ENCODE data around the gene SCGB1A1.

SCGB1A1 gene

GRCh38 chr11:62400281-62400680 is 18.6 kb upstream of the SCGB1A1 start:
- no peak overlapping the region for H2AFZ ChIP-seq (ENCODE audit: low read length)
- no peak overlapping the region for H3K27ac ChIP-seq (ENCODE audit: low read depth, low read length, poor library complexity, severe bottlenecking)
- H3K36me3 ChIP-seq (ENCODE audit: insufficient read depth, low read length) = no peaks in the 10 kb centered on the region
- TF ChIP-seq CTCF (IDR thresholded peaks at IDR 0.05; ENCODE audit: low read length) (no peak), EZH2 (IDR thresholded peaks at IDR 0.05; ENCODE audit: borderline replicate concordance, low read length) (no peak)
- no peak overlapping the region for H3K4me2 ChIP-seq (ENCODE audit: low read length)
- no peaks in the 10 kb centered on the region for H4K20me1 ChIP-seq (ENCODE audit: insufficient read depth, low read length)
- no peak overlapping the region for H3K9ac ChIP-seq (ENCODE audit: low read length)
- H3K9me2 ChIP-seq (ENCODE audit: low read depth, low read length) = no peaks in the 10 kb centered on the region
- H3K4me3 ChIP-seq (ENCODE audit: low read depth, low read length, poor library complexity, severe bottlenecking) = no peak overlapping the region
- H3F3A ChIP-seq (ENCODE audit: insufficient read depth, low read length) = no peaks in the 10 kb centered on the region
- no peaks in the 10 kb centered on the region for H3K27me3 ChIP-seq (ENCODE audit: insufficient read depth, low read length)
- H3K9me3 ChIP-seq (ENCODE audit: low read length) = no peaks in the 10 kb centered on the region
- no peaks in the 10 kb centered on the region for H3K79me2 ChIP-seq (ENCODE audit: insufficient read depth, low read length)
- no peaks in the 10 kb centered on the region for H3K4me1 ChIP-seq (ENCODE audit: insufficient read depth, low read length, severe bottlenecking)

GRCh38 chr11:62400760-62401159 is 18.1 kb upstream of the SCGB1A1 start:
- H3K9me3 ChIP-seq (ENCODE audit: low read length) = no peaks in the 10 kb centered on the region
- H3F3A ChIP-seq (ENCODE audit: insufficient read depth, low read length) = no peaks in the 10 kb centered on the region
- no peaks in the 10 kb centered on the region for H3K9me2 ChIP-seq (ENCODE audit: low read depth, low read length)
- H3K9ac ChIP-seq (ENCODE audit: low read length) = no peak overlapping the region
- H3K4me1 ChIP-seq (ENCODE audit: insufficient read depth, low read length, severe bottlenecking) = no peaks in the 10 kb centered on the region
- H3K27ac ChIP-seq (ENCODE audit: low read depth, low read length, poor library complexity, severe bottlenecking) = no peak overlapping the region
- no peak for TF ChIP-seq EZH2 (IDR thresholded peaks at IDR 0.05; ENCODE audit: borderline replicate concordance, low read length)
- TF ChIP-seq CTCF (IDR thresholded peaks at IDR 0.05; ENCODE audit: low read length) = no peak
- H3K36me3 ChIP-seq (ENCODE audit: insufficient read depth, low read length) = no peaks in the 10 kb centered on the region
- no peaks in the 10 kb centered on the region; the same call in 1 of the 2 replicates for H3K27me3 ChIP-seq (ENCODE audit: insufficient read depth, low read length)
- H4K20me1 ChIP-seq (ENCODE audit: insufficient read depth, low read length) = no peaks in the 10 kb centered on the region
- no peak overlapping the region for H3K4me3 ChIP-seq (ENCODE audit: low read depth, low read length, poor library complexity, severe bottlenecking)
- no peak overlapping the region for H2AFZ ChIP-seq (ENCODE audit: low read length)
- no peak overlapping the region for H3K4me2 ChIP-seq (ENCODE audit: low read length)
- H3K79me2 ChIP-seq (ENCODE audit: insufficient read depth, low read length) = no peaks in the 10 kb centered on the region

GRCh38 chr11:62401356-62401755 is 17.5 kb upstream of the SCGB1A1 start:
- no peak overlapping the region for H3K4me3 ChIP-seq (ENCODE audit: low read depth, low read length, poor library complexity, severe bottlenecking)
- no peaks in the 10 kb centered on the region; the same call in 1 of the 2 replicates for H3K27me3 ChIP-seq (ENCODE audit: insufficient read depth, low read length)
- no peak overlapping the region for H3K27ac ChIP-seq (ENCODE audit: low read depth, low read length, poor library complexity, severe bottlenecking)
- no peaks in the 10 kb centered on the region for H3K36me3 ChIP-seq (ENCODE audit: insufficient read depth, low read length)
- no peaks in the 10 kb centered on the region for H3K79me2 ChIP-seq (ENCODE audit: insufficient read depth, low read length)
- H3K4me2 ChIP-seq (ENCODE audit: low read length) = no peak overlapping the region
- no peak for TF ChIP-seq CTCF (IDR thresholded peaks at IDR 0.05; ENCODE audit: low read length)
- no peak for TF ChIP-seq EZH2 (IDR thresholded peaks at IDR 0.05; ENCODE audit: borderline replicate concordance, low read length)
- H2AFZ ChIP-seq (ENCODE audit: low read length) = no peak overlapping the region
- H3K9me2 ChIP-seq (ENCODE audit: low read depth, low read length) = no peaks in the 10 kb centered on the region
- no peaks in the 10 kb centered on the region for H4K20me1 ChIP-seq (ENCODE audit: insufficient read depth, low read length)
- no peaks in the 10 kb centered on the region for H3K4me1 ChIP-seq (ENCODE audit: insufficient read depth, low read length, severe bottlenecking)
- no peak overlapping the region for H3K9ac ChIP-seq (ENCODE audit: low read length)
- H3F3A ChIP-seq (ENCODE audit: insufficient read depth, low read length) = no peaks in the 10 kb centered on the region
- no peaks in the 10 kb centered on the region for H3K9me3 ChIP-seq (ENCODE audit: low read length)
